Dedifferentiated amniotic fluid mesenchymal stem cell (primary cell): ENCODE measurements around the gene RPS3A.
A peak's percentile ranks its signal among the peaks of the same experiment; 100 is the strongest.
"Not testable (repeated sequence)": the region's sequence is repeated elsewhere in the genome, so short reads cannot be mapped to it uniquely, and the experiment has no call there.

Experiments used
- DNase-seq: peaks from one replicate; pipeline ENCODE4 v3.0.0-alpha.2; 2016; ENCODE audit errors: extremely low spot score

The RPS3A gene

GRCh38 chr4:151114986-151115385 is 15.6 kb downstream of the RPS3A start:
- DNase-seq, result no peak

GRCh38 chr4:151117371-151117962 is 18.0 kb downstream of the RPS3A start:
- DNase-seq, result peak; percentile 70

GRCh38 chr4:151129796-151130195 is 30.4 kb downstream of the RPS3A start:
- no peak for DNase-seq

- DNase-seq, result no peak
Measured at GRCh38 chr4:151133311-151133710, 33.9 kb downstream of the RPS3A start.

GRCh38 chr4:151136048-151136447 is 36.6 kb downstream of the RPS3A start:
- DNase-seq, result not testable (repeated sequence)

- no peak for DNase-seq
Measured at GRCh38 chr4:151139814-151140213, 40.4 kb downstream of the RPS3A start.

GRCh38 chr4:151142758-151143157 is 43.3 kb downstream of the RPS3A start:
- no peak for DNase-seq

GRCh38 chr4:151143162-151143561 is 43.7 kb downstream of the RPS3A start:
- no peak for DNase-seq

- no peak for DNase-seq
Measured at GRCh38 chr4:151143811-151144210, 44.4 kb downstream of the RPS3A start.

- no peak for DNase-seq
Measured at GRCh38 chr4:151144329-151145072, 45.1 kb downstream of the RPS3A start.

GRCh38 chr4:151147000-151147399 is 47.6 kb downstream of the RPS3A start:
- DNase-seq, result no peak

- DNase-seq, result no peak
Measured at GRCh38 chr4:151148261-151148660, 48.8 kb downstream of the RPS3A start.

- no peak for DNase-seq
Measured at GRCh38 chr4:151150821-151151580, 51.6 kb downstream of the RPS3A start.

- no peak for DNase-seq
Measured at GRCh38 chr4:151152028-151152427, 52.6 kb downstream of the RPS3A start.

- DNase-seq, result no peak
Measured at GRCh38 chr4:151153585-151153984, 54.2 kb downstream of the RPS3A start.
